Nephron progenitor cell (in vitro differentiated cells): ENCODE results near the gene LDHAL6B.

Source experiments
- DNase-seq: peaks from one replicate; pipeline ENCODE4 v3.0.0; 2021
- H3K27ac Mint-ChIP-seq: 2 replicates; pipeline ENCODE4 v1.8.0; 2021; ENCODE audit warnings: mild to moderate bottlenecking, moderate library complexity, mixed read lengths
- H3K27me3 Mint-ChIP-seq: 2 replicates; pipeline ENCODE4 v1.8.0; 2021; ENCODE audit warnings: mild to moderate bottlenecking, low read depth, mixed read lengths; ENCODE audit not compliant: poor library complexity
- H3K36me3 Mint-ChIP-seq: 2 replicates; pipeline ENCODE4 v1.8.0; 2021; ENCODE audit warnings: low read depth, mixed read lengths
- H3K4me1 Mint-ChIP-seq: 2 replicates; pipeline ENCODE4 v1.8.0; 2021; ENCODE audit warnings: mixed read lengths
- H3K4me3 Mint-ChIP-seq: 2 replicates; pipeline ENCODE4 v1.8.0; 2021; ENCODE audit warnings: mild to moderate bottlenecking, moderate library complexity, mixed read lengths
- H3K9me3 Mint-ChIP-seq: 2 replicates; pipeline ENCODE4 v1.8.0; 2021; ENCODE audit warnings: mild to moderate bottlenecking, moderate library complexity, mixed read lengths
- CTCF ChIP-seq: fragments of 200-600 bp; sonication (generic); IDR thresholded peaks from 2 replicates; pipeline ENCODE4 v1.5.0; 2021; ENCODE audit warnings: antibody characterized with exemption

The LDHAL6B gene

GRCh38 chr15:59249816-59250215, 43.2 kb downstream of the LDHAL6B start:
- Mint-ChIP-seq H3K4me3 (no peak overlapping the region), H3K27ac (no peak overlapping the region), H3K36me3 (peaks cover 5% of the 10 kb centered on the region), H3K4me1 (peaks cover 13% of the 10 kb centered on the region), H3K27me3 (no peaks in the 10 kb centered on the region), H3K9me3 (no peaks in the 10 kb centered on the region)
- no peak for TF ChIP-seq CTCF
- no peak for DNase-seq

- Mint-ChIP-seq H3K9me3 (no peaks in the 10 kb centered on the region), H3K27ac (no peak overlapping the region), H3K4me1 (peaks cover 9% of the 10 kb centered on the region), H3K27me3 (no peaks in the 10 kb centered on the region), H3K4me3 (no peak overlapping the region), H3K36me3 (peaks cover 6% of the 10 kb centered on the region)
- no peak for TF ChIP-seq CTCF
- DNase-seq = no peak
Observed at GRCh38 chr15:59250249-59250648, 43.6 kb downstream of the LDHAL6B start.

GRCh38 chr15:59251001-59251845, 44.6 kb downstream of the LDHAL6B start:
- H3K9me3 Mint-ChIP-seq = no peaks in the 10 kb centered on the region
- H3K27ac Mint-ChIP-seq = no peak overlapping the region
- TF ChIP-seq CTCF = no peak
- H3K4me3 Mint-ChIP-seq = no peak overlapping the region
- no peaks in the 10 kb centered on the region for H3K27me3 Mint-ChIP-seq
- peaks cover 4% of the 10 kb centered on the region for H3K4me1 Mint-ChIP-seq
- H3K36me3 Mint-ChIP-seq = peaks cover 10% of the 10 kb centered on the region
- DNase-seq = no peak

- Mint-ChIP-seq H3K36me3 (peaks cover 10% of the 10 kb centered on the region), H3K9me3 (no peaks in the 10 kb centered on the region), H3K4me3 (no peak overlapping the region), H3K4me1 (peaks cover 4% of the 10 kb centered on the region), H3K27ac (no peak overlapping the region), H3K27me3 (no peaks in the 10 kb centered on the region)
- no peak for TF ChIP-seq CTCF
- DNase-seq = no peak
Observed at GRCh38 chr15:59252137-59252536, 45.5 kb downstream of the LDHAL6B start.

DNA sequence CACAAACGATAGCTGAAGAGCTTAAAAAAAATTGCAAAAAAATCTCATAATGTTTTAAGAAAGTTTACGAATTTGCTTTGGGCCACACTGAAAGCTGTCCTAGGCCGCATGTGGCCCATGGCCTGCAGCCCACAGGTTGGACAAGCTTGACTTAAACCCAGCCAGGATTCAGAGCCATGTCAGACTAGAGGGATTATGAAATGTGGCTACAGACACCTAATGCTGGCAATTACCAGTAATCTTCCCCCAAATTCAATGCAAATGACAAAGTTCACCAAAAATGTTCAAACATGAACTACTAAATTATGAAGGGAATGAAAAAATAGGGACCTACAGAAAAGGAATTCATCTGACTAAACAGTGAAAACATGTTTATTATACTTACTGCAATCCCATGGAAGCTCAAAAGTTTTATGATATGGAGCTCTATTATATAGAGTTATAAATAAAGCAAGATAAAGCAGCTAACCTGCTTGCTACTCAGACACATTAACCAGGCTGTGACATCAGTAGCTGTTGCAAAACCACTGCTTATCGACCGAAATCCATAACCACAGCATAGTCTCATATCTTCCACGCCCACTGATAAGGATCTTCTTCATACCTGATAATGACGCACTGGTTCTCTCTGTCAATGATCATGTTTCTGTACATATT, 49.2 kb downstream of the LDHAL6B start:
- peaks cover 10% of the 10 kb centered on the region for H3K36me3 Mint-ChIP-seq
- no peaks in the 10 kb centered on the region for H3K4me1 Mint-ChIP-seq
- no peak overlapping the region for H3K4me3 Mint-ChIP-seq
- H3K9me3 Mint-ChIP-seq = no peaks in the 10 kb centered on the region
- no peak overlapping the region for H3K27ac Mint-ChIP-seq
- TF ChIP-seq CTCF = no peak
- no peaks in the 10 kb centered on the region for H3K27me3 Mint-ChIP-seq
- DNase-seq = no peak
